Activated naive CD4-positive, alpha-beta T cell treated with anti-CD3 and anti-CD28 coated beads for 36 hours (primary cell): Measurements from ENCODE around the gene ICAM2. TPM values are rescaled to one million over a fixed set of nuclear protein-coding genes. Genes with fewer than 3 reads are reported as not detected.

ENCODE experiments used
- CTCF ChIA-PET: fragments of 350-600 bp; sonication (Branson Sonifier 250); formaldehyde crosslinking; loops from one replicate; lab custom pipeline; 2021; ENCODE audit warnings: antibody characterized with exemption; lab: Charles Lee
- DNase-seq: peaks from one replicate; pipeline ENCODE4 v3.0.0-alpha.2; 2020
- H3K27ac Mint-ChIP-seq: one replicate; pipeline ENCODE4 v1.8.0; 2021; ENCODE audit warnings: mild to moderate bottlenecking, mixed read lengths
- H3K27me3 Mint-ChIP-seq: one replicate; pipeline ENCODE4 v1.8.0; 2021; ENCODE audit warnings: low read depth, mixed read lengths
- H3K36me3 Mint-ChIP-seq: one replicate; pipeline ENCODE4 v1.8.0; 2021; ENCODE audit warnings: low read depth, mixed read lengths
- H3K4me1 Mint-ChIP-seq: one replicate; pipeline ENCODE4 v1.8.0; 2021; ENCODE audit warnings: low read depth, mixed read lengths
- H3K4me3 Mint-ChIP-seq: one replicate; pipeline ENCODE4 v1.8.0; 2021; ENCODE audit warnings: mild to moderate bottlenecking, moderate library complexity, mixed read lengths
- H3K9me3 Mint-ChIP-seq: one replicate; pipeline ENCODE4 v1.8.0; 2021; ENCODE audit warnings: mixed read lengths
- intact Hi-C: fragments of 100-400 bp; cut with micrococcal nuclease; formaldehyde crosslinking; loops from one replicate; pipeline ENCODE4 v1.15.1; 2023
- total RNA-seq, 2 experiments: library from RNA; stranded (reverse); gene quantifications; one replicate each; pipeline ENCODE4 v1.2.3, GENCODE V29; 2021

Gene ICAM2
- total RNA-seq, 2 experiments from 2014 or later: 41.6 to 41.9 TPM

DNA sequence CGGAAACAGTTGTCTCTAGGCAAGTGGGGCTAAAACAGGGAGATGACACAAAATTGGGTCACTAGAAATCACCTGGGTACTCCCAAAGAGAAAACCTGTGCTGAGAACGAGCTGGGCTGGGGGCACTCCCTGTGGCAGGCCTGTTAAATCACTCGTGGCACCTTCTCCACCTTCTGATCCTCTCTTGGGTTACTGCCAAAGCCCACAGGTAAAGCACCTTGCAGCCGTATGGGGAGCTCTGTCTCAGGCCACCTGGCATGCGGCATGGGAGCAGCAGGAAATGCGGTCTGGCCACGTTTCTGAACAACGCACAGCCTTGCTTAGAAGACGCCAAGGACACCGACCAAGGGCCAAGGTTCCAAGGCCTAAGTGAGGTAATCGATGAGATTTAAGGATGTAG lies 21.5 kb upstream of the ICAM2 start:
- Mint-ChIP-seq H3K9me3 (no peaks in the 10 kb centered on the region), H3K4me3 (no peak overlapping the region), H3K4me1 (peaks cover 7% of the 10 kb centered on the region), H3K27me3 (no peaks in the 10 kb centered on the region), H3K36me3 (peaks cover 33% of the 10 kb centered on the region), H3K27ac (peak overlapping the region; percentile 32)
- no peak for DNase-seq
- CTCF ChIA-PET: interaction anchor here (0.7 to 2.3 kb wide), 6 partner anchors 13 to 138 kb away, joined by 3 to 22 read pairs (median 4); no protein-coding TSS in a partner anchor
- intact Hi-C loops: no loop called here

DNA sequence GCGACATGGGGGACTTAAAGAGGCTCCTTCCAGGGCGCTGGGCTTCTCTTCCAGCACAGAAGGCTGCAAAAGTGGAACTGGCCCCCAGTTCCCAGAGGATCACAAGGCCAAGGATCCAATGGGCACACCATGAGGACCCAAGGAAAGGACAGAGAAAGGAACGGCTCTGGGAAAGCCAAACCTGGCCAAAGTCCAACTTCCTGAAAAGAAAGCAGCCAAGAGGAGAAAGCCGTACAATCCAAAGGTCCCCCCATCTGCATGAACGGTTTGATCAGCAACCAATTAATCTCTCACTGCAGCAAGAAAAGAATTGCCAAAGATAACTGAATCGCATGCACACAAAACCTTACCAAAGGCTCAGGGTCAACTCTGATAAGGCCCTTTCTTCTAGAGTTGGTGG lies 19.8 kb upstream of the ICAM2 start:
- H3K36me3 Mint-ChIP-seq: peaks cover 24% of the 10 kb centered on the region
- no peak overlapping the region for H3K4me3 Mint-ChIP-seq
- intact Hi-C loops: no loop called here
- no peaks in the 10 kb centered on the region for H3K9me3 Mint-ChIP-seq
- no peaks in the 10 kb centered on the region for H3K27me3 Mint-ChIP-seq
- peaks cover 7% of the 10 kb centered on the region for H3K4me1 Mint-ChIP-seq
- CTCF ChIA-PET: interaction anchor here (1.8 to 1.9 kb wide), 2 partner anchors 14 to 15 kb away, joined by 6 to 8 read pairs; no protein-coding TSS in a partner anchor
- H3K27ac Mint-ChIP-seq: no peak overlapping the region
- no peak for DNase-seq

DNA sequence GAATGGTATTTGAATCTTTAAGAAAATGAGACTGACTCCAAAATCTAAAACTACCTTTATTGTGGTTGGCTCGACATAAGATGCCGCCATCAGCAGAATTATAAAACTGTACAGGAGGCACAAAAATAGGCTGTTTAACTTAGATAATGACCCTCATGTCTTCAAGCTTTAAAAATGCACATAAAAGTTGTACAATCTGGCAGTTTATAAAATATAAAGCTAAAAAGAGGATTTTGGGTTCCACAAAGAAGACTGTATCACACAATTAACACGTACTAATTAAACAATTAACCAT lies 18.6 kb upstream of the ICAM2 start:
- no peaks in the 10 kb centered on the region for H3K27me3 Mint-ChIP-seq
- H3K36me3 Mint-ChIP-seq: peaks cover 17% of the 10 kb centered on the region
- peaks cover 7% of the 10 kb centered on the region for H3K4me1 Mint-ChIP-seq
- no peak overlapping the region for H3K4me3 Mint-ChIP-seq
- intact Hi-C loops: no loop called here
- H3K27ac Mint-ChIP-seq: no peak overlapping the region
- CTCF ChIA-PET: interaction anchor here (1.4 to 3.7 kb wide), 3 partner anchors 10 to 95 kb away, joined by 4 to 16 read pairs (median 8); no protein-coding TSS in a partner anchor
- no peak for DNase-seq
- no peaks in the 10 kb centered on the region for H3K9me3 Mint-ChIP-seq

DNA sequence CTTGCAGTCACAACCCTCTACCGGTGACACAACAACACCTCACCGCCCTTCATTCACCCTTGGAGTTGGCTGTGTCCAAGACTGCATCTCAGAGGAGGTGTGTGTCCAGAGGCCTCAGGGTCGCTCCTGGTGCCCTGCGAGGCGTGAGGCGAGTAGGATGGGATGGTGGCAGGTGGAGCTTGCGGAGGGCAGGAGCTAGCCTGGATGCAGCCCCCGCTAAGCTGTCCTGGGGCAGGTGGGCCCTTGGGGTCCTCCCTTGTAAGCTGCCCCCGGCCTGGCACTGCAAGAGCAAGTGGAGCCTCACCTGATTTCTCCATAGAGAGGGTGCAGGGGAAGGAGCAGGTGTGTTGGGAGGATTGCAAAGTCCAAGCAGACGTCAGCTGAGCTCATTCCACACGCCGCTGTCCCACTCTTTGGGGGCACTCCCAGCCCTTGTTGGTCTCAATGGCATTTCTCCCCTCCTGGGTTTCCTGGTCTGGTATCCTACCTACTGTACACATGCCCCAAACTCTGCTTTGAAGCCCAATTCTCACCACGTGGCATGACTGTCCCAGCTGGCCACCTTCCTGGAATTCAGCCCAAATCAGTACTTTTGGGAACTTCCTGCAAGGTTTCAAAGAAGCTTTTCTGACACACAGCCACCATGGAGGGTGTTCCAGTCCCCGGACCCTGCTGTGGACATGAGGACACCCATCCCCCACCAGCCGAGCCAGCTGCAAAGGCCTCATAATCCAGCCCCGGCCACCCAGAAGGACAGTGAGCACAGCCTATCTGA lies 18.1 kb upstream of the ICAM2 start:
- DNase-seq: no peak
- Mint-ChIP-seq H3K9me3 (no peaks in the 10 kb centered on the region), H3K4me3 (no peak overlapping the region), H3K27ac (no peak overlapping the region), H3K27me3 (no peaks in the 10 kb centered on the region), H3K4me1 (peaks cover 7% of the 10 kb centered on the region), H3K36me3 (peaks cover 11% of the 10 kb centered on the region)
- intact Hi-C loops: no loop called here
- CTCF ChIA-PET: interaction anchor here (0.6 to 3.7 kb wide), 5 partner anchors 10 to 292 kb away, joined by 3 to 16 read pairs (median 4); no protein-coding TSS in a partner anchor

DNA sequence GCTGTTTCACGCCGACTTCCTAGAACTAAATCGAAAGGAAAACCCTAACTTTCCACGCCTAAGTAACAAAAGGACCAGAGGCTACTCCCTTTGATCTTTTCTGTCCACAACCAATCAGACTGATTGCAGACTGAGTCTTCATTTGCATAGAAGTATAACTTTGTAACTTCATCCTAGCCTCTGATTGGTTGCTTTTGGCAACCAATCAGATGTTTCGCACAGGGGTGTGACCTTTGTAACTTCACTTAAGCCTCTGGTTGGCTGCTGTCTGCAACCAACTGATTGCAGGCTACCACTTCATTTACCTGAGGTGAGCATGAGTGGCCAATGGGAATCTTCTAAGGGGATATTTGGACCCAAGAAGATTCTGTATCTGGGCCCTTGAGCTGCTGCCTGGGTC lies 17.4 kb upstream of the ICAM2 start:
- Mint-ChIP-seq H3K36me3 (peaks cover 9% of the 10 kb centered on the region), H3K4me3 (no peak overlapping the region), H3K9me3 (no peaks in the 10 kb centered on the region), H3K27me3 (no peaks in the 10 kb centered on the region), H3K27ac (no peak overlapping the region), H3K4me1 (peaks cover 7% of the 10 kb centered on the region)
- CTCF ChIA-PET: interaction anchor here (1.1 to 3.7 kb wide), 2 partner anchors 9 to 118 kb away, joined by 3 to 16 read pairs; no protein-coding TSS in a partner anchor
- intact Hi-C loops: no loop called here
- no peak for DNase-seq

GRCh38 chr17:64037180-64037579 lies 16.7 kb upstream of the ICAM2 start:
- CTCF ChIA-PET: interaction anchor here (3.7 kb wide), 1 partner anchor 8 kb away, joined by 16 read pairs; no protein-coding TSS in a partner anchor
- H3K27me3 Mint-ChIP-seq: no peaks in the 10 kb centered on the region
- H3K4me1 Mint-ChIP-seq: peaks cover 5% of the 10 kb centered on the region
- peaks cover 7% of the 10 kb centered on the region for H3K36me3 Mint-ChIP-seq
- H3K4me3 Mint-ChIP-seq: no peak overlapping the region
- no peak overlapping the region for H3K27ac Mint-ChIP-seq
- intact Hi-C loops: no loop called here
- DNase-seq: no peak
- no peaks in the 10 kb centered on the region for H3K9me3 Mint-ChIP-seq

GRCh38 chr17:64036198-64036922 lies 15.9 kb upstream of the ICAM2 start:
- Mint-ChIP-seq H3K4me1 (no peaks in the 10 kb centered on the region), H3K4me3 (no peak overlapping the region), H3K36me3 (peaks cover 3% of the 10 kb centered on the region), H3K27me3 (no peaks in the 10 kb centered on the region), H3K27ac (no peak overlapping the region), H3K9me3 (no peaks in the 10 kb centered on the region)
- intact Hi-C loops: no loop called here
- no peak for DNase-seq
- CTCF ChIA-PET: interaction anchor here (0.7 to 3.7 kb wide), 4 partner anchors 8 to 116 kb away, joined by 3 to 16 read pairs (median 3); no protein-coding TSS in a partner anchor

- no peak overlapping the region for H3K4me3 Mint-ChIP-seq
- H3K4me1 Mint-ChIP-seq: peaks cover 10% of the 10 kb centered on the region
- H3K9me3 Mint-ChIP-seq: no peaks in the 10 kb centered on the region
- CTCF ChIA-PET: interaction anchor here (8.3 kb wide), 1 partner anchor 100 kb away, joined by 372 read pairs; the partner anchor contains the start of gene ERN1
- intact Hi-C loops: no loop called here
- no peaks in the 10 kb centered on the region for H3K36me3 Mint-ChIP-seq
- H3K27me3 Mint-ChIP-seq: no peaks in the 10 kb centered on the region
- DNase-seq: no peak
- H3K27ac Mint-ChIP-seq: no peak overlapping the region
These were observed 11.6 kb upstream of the ICAM2 start for GRCh38 chr17:64032081-64032480.

- Mint-ChIP-seq H3K4me3 (no peak overlapping the region), H3K27ac (no peak overlapping the region), H3K27me3 (no peaks in the 10 kb centered on the region), H3K9me3 (no peaks in the 10 kb centered on the region), H3K4me1 (peaks cover 34% of the 10 kb centered on the region), H3K36me3 (no peaks in the 10 kb centered on the region)
- intact Hi-C loops: loop anchor here (1.0 to 10.0 kb wide), 6 partner anchors 32 to 366 kb away; partner anchors contain the start of genes CD79B and PECAM1
- DNase-seq: peak; percentile 87
- CTCF ChIA-PET: interaction anchor here (0.6 to 8.6 kb wide), 57 partner anchors 8 to 261 kb away, joined by 3 to 372 read pairs (median 5); partner anchors contain the start of genes CSHL1, ERN1, GH1 and GH2
These were observed 8.5 kb upstream of the ICAM2 start for GRCh38 chr17:64028874-64029464.

- Mint-ChIP-seq H3K9me3 (no peaks in the 10 kb centered on the region), H3K27me3 (no peaks in the 10 kb centered on the region), H3K4me1 (peaks cover 61% of the 10 kb centered on the region), H3K36me3 (no peaks in the 10 kb centered on the region), H3K4me3 (peak overlapping the region; percentile 75), H3K27ac (peak overlapping the region; percentile 75)
- intact Hi-C loops: loop anchor here (1.0 to 10.0 kb wide), 6 partner anchors 80 to 369 kb away; partner anchors contain the start of genes CD79B, ERN1 and PECAM1
- CTCF ChIA-PET: interaction anchor here (0.6 to 8.6 kb wide), 39 partner anchors 9 to 1065 kb away, joined by 3 to 372 read pairs (median 5); partner anchors contain the start of genes CD79B, CSHL1, ERN1 and GH1
- DNase-seq: peak; percentile 95
These were observed 5.4 kb upstream of the ICAM2 start for GRCh38 chr17:64025732-64026294.
